ENCODE measurements around the gene DNAJC5.
A peak's percentile ranks its signal among the peaks of the same experiment; 100 is the strongest.

The DNAJC5 gene

GRCh38 chr20:63884506-63885263 lies 10.2 kb upstream of the DNAJC5 start:
- H3K27me3 Mint-ChIP-seq: no peaks in the 10 kb centered on the region
- H3K4me1 Mint-ChIP-seq (ENCODE audit: low read depth in 2 of 2): peaks cover 4 to 6% of the 10 kb centered on the region in 2 donors
- no peaks in the 10 kb centered on the region for H3K9me3 Mint-ChIP-seq
- no peak overlapping the region for H3K4me3 Mint-ChIP-seq
- no peak for DNase-seq
- ATAC-seq (replicated peaks): peak; percentile 39
- peaks cover 37% of the 10 kb centered on the region for H3K36me3 Mint-ChIP-seq (ENCODE audit: insufficient read depth)
- peak overlapping the region in 1 of 2 donors; percentile 72 for H3K27ac Mint-ChIP-seq

DNA sequence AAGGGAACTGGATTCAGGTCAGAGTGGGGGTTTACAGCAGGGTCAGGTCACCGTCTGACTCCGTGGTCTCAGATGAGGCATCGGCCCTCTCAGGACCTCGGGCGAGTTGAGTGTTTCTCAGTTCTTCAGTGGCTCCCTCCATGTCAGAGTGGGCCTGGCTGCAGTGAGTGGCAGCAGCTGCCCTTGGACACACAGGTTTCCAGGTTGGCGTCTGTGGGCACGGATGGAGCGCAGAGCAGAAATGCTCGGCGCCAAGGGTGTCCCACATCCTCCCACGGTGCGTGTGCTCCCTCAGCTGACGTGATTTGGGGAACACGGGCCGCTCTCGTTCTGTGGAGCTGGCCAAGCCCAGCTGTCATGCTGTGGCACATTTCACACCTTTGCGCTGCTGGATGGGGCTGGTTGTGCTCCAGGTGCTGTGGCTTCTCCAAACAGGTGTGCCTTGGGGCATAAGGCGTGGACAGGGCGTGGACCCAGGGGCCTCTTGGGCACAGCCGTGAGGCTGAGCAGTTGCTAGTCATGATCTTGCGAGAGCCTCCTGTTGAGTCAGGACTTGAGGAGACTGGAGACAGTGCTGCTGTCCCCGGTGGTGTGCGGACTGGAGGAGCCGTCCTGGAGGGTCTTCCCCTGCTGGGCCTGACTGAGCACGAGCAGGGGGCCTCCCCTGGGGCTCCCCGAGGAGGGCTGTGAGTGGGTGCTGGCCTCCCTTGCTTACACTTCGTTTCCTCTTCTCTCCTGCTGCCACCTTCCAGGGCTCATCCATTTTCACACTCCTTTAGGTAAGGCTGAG lies 9.5 kb upstream of the DNAJC5 start:
- no peaks in the 10 kb centered on the region for H3K27me3 Mint-ChIP-seq
- H3K36me3 Mint-ChIP-seq (ENCODE audit: insufficient read depth): peaks cover 40% of the 10 kb centered on the region
- peaks cover 4 to 6% of the 10 kb centered on the region in 2 donors for H3K4me1 Mint-ChIP-seq (ENCODE audit: low read depth in 2 of 2)
- H3K4me3 Mint-ChIP-seq: no peak overlapping the region
- no peak overlapping the region for H3K27ac Mint-ChIP-seq
- ATAC-seq (replicated peaks): no peak
- no peaks in the 10 kb centered on the region for H3K9me3 Mint-ChIP-seq
- DNase-seq: no peak

DNA sequence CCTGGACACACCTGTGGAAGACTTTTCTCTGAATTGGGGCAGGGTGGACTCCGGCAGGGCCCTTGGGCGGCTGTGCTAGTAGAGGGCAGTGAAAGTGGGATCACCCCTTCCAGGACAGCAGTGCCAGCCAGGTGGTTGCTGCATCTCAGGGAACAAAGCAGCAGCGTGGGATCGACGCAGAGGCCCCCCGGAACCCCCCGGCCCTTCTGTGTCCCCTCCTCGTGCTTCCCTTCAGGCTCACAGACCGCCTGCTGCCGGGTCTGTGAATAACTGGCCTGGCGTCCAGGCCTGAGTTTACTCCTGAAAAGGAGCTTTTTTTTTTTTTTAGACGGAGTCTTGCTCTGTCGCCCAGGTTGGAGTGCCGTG lies 8.9 kb upstream of the DNAJC5 start:
- Mint-ChIP-seq H3K4me3 (no peak overlapping the region), H3K4me1 (ENCODE audit: low read depth in 2 of 2) (peaks cover 4 to 6% of the 10 kb centered on the region in 2 donors), H3K36me3 (ENCODE audit: insufficient read depth) (peaks cover 37% of the 10 kb centered on the region), H3K27me3 (no peaks in the 10 kb centered on the region), H3K27ac (no peak overlapping the region), H3K9me3 (no peaks in the 10 kb centered on the region)
- DNase-seq (no peak), ATAC-seq (replicated peaks) (no peak)

GRCh38 chr20:63886921-63887320 lies 8.0 kb upstream of the DNAJC5 start:
- H3K27me3 Mint-ChIP-seq: no peaks in the 10 kb centered on the region
- H3K4me3 Mint-ChIP-seq: no peak overlapping the region
- peaks cover 4 to 6% of the 10 kb centered on the region in 2 donors for H3K4me1 Mint-ChIP-seq (ENCODE audit: low read depth in 2 of 2)
- H3K27ac Mint-ChIP-seq: no peak overlapping the region
- peaks cover 28% of the 10 kb centered on the region for H3K36me3 Mint-ChIP-seq (ENCODE audit: insufficient read depth)
- ATAC-seq (replicated peaks): no peak
- H3K9me3 Mint-ChIP-seq: no peaks in the 10 kb centered on the region
- DNase-seq: no peak

GRCh38 chr20:63889241-63890200 lies 5.4 kb upstream of the DNAJC5 start:
- DNase-seq (no peak), ATAC-seq (replicated peaks) (no peak)
- Mint-ChIP-seq H3K27me3 (no peaks in the 10 kb centered on the region), H3K36me3 (ENCODE audit: insufficient read depth) (peaks cover 32% of the 10 kb centered on the region), H3K27ac (no peak overlapping the region), H3K9me3 (no peaks in the 10 kb centered on the region), H3K4me3 (no peak overlapping the region), H3K4me1 (ENCODE audit: low read depth in 2 of 2) (peaks cover 9 to 10% of the 10 kb centered on the region in 2 donors)

- Mint-ChIP-seq H3K27ac (no peak overlapping the region), H3K27me3 (no peaks in the 10 kb centered on the region), H3K36me3 (ENCODE audit: insufficient read depth) (peaks cover 32% of the 10 kb centered on the region), H3K9me3 (no peaks in the 10 kb centered on the region), H3K4me3 (no peak overlapping the region), H3K4me1 (ENCODE audit: low read depth in 2 of 2) (peaks cover 9% of the 10 kb centered on the region in 2 donors)
- ATAC-seq (replicated peaks) (no peak), DNase-seq (no peak)
These were observed 4.7 kb upstream of the DNAJC5 start for GRCh38 chr20:63890201-63890576.

DNA sequence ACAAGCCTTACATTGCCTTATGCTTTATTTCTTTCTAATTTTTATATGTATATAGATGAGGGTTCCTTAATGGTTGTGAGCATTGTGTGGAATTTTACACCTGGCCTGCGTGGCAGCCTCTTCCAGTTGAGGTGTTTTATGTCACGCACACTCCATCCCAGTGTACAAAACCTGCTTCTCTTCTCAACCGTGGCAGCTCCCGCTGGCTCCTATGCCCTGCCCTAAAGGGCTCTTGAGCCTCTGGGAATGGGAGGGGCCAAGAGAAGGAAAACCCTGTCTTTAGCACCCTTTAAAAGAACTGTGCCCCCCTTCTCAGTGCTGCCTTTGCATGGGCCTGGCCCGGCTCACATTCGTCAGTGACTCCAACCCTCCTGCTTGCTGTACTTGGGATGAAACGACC lies 4.3 kb upstream of the DNAJC5 start:
- no peak overlapping the region for H3K4me3 Mint-ChIP-seq
- peaks cover 9% of the 10 kb centered on the region in 2 donors for H3K4me1 Mint-ChIP-seq (ENCODE audit: low read depth in 2 of 2)
- H3K27ac Mint-ChIP-seq: no peak overlapping the region
- H3K9me3 Mint-ChIP-seq: no peaks in the 10 kb centered on the region
- H3K27me3 Mint-ChIP-seq: no peaks in the 10 kb centered on the region
- H3K36me3 Mint-ChIP-seq (ENCODE audit: insufficient read depth): peaks cover 34% of the 10 kb centered on the region
- no peak for DNase-seq
- ATAC-seq (replicated peaks): no peak

DNA sequence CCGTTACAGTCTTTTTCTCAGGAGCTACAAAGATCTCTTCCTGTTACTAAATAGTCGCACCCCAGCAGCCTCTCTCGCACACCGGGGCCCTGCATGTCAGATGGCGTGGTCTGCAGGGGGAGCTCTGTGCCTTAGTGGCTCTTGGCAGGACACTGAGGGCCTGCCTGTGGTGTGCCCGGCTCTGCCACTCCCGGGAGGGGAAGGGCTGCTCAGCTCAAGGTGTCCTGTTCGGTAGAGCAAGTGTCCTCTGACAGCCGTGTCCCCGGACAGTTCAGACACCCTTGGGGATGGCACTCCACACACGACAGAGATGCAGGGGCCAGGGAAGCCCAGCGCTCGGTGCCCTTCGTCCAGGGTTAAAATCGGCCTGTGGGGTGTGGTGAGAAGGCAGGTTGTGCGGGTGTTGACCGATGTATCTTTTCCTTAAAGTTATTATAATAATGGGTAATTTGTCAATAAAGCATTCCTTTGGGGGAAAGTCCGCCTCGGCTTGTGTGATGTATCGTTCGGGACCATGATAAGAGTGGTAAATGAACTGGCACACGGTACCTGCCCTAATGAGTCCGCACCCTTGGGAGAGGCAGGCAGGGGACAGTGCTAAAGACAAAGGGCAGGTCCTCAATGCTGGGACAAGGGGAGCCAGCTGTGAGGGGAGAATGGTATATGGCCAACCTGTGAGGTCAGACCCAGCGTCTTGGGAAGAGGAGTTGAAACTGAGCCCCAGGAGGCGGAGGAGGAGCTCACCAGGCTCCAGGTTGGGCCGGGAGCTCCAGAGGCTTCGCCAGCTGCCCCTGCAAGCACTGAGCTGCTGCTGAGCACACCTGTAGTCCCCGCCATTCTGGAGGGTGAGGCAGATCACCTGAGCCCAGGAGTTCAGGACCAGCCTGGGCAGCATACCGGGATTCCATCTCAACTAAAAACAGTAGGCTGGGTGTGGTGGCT lies 3.6 kb upstream of the DNAJC5 start:
- Mint-ChIP-seq H3K9me3 (no peaks in the 10 kb centered on the region), H3K4me1 (ENCODE audit: low read depth in 2 of 2) (peaks cover 16% of the 10 kb centered on the region in 2 donors), H3K36me3 (ENCODE audit: insufficient read depth) (peaks cover 38% of the 10 kb centered on the region), H3K27me3 (no peaks in the 10 kb centered on the region), H3K4me3 (no peak overlapping the region), H3K27ac (no peak overlapping the region)
- ATAC-seq (replicated peaks): no peak
- DNase-seq: no peak

GRCh38 chr20:63892402-63892801 lies 2.5 kb upstream of the DNAJC5 start:
- DNase-seq: no peak
- Mint-ChIP-seq H3K4me1 (ENCODE audit: low read depth in 2 of 2) (peaks cover 22 to 25% of the 10 kb centered on the region in 2 donors), H3K9me3 (no peaks in the 10 kb centered on the region), H3K36me3 (ENCODE audit: insufficient read depth) (peaks cover 37% of the 10 kb centered on the region), H3K4me3 (no peak overlapping the region), H3K27ac (no peak overlapping the region), H3K27me3 (no peaks in the 10 kb centered on the region)
- no peak for ATAC-seq (replicated peaks)

DNA sequence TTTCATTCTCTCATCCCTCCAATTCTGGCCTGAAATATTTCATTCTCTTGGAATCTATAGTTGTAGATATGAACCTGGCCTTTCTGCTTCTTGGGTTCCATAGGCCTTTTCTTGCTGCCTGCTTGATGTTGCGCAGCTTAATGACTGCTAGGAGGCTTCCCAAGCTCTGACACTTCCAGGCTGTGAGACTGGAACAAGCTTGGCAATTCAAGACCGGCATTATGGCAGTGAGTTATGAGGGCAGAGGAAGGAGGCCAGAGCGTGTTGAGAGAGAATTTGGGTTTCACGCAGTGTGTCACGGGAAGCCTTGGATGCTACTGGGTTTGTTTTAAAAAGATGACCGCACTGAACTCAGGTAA lies 948 bp upstream of the DNAJC5 start:
- peak overlapping the region; percentile 74 to 92 for H3K27ac Mint-ChIP-seq
- H3K9me3 Mint-ChIP-seq: no peaks in the 10 kb centered on the region
- peaks cover 34% of the 10 kb centered on the region for H3K36me3 Mint-ChIP-seq (ENCODE audit: insufficient read depth)
- no peak for ATAC-seq (replicated peaks)
- H3K4me1 Mint-ChIP-seq (ENCODE audit: low read depth in 2 of 2): peaks cover 35 to 36% of the 10 kb centered on the region in 2 donors
- DNase-seq: no peak
- peak overlapping the region; percentile 77 to 80 for H3K4me3 Mint-ChIP-seq
- no peaks in the 10 kb centered on the region for H3K27me3 Mint-ChIP-seq

DNA sequence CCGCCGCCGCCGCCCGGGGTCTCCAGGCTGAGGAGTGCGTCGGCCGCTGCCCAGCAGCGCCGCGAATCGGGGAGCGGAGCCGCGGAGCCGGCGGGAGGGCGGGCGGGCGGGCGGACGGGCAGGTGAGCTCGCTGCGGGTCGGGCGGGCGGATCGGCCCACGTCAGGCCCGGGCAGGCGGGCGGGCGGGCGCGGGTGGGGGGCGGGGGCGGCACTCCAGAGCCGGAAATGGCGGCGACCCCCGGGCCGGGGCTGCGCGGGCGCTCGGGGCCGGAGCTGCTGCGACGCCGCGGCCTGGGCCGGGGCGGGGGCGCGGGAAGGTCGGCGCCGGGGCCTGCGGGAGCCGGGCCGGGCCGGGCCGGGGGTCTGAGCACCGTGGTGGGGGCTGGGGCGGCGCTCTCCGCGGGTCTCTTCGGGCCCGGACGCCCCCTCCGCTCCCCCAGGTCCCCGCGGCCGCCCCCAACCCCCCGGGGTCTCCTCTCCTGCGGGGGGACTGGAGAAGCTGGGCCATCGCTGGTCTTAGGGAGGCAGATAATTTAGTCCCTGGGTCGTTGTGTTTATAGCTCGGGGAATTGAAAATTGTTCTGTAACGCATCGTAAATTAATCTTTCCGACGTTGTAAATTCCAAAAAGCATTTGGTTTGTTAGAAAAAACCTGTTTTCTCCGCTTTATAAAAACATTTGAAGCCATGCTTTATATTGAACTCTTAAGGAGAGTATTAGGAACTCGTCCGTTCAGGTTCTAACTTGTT lies 451 bp downstream of the DNAJC5 start:
- peak overlapping the region; percentile 95 to 96 for H3K27ac Mint-ChIP-seq
- peaks cover 35 to 41% of the 10 kb centered on the region in 2 donors for H3K4me1 Mint-ChIP-seq (ENCODE audit: low read depth in 2 of 2)
- H3K9me3 Mint-ChIP-seq: no peaks in the 10 kb centered on the region
- H3K36me3 Mint-ChIP-seq (ENCODE audit: insufficient read depth): peaks cover 29% of the 10 kb centered on the region
- no peaks in the 10 kb centered on the region for H3K27me3 Mint-ChIP-seq
- DNase-seq (no peak), ATAC-seq (replicated peaks) (no peak)
- H3K4me3 Mint-ChIP-seq: peak overlapping the region; percentile 82 to 92

- Mint-ChIP-seq H3K27me3 (no peaks in the 10 kb centered on the region), H3K4me1 (ENCODE audit: low read depth in 2 of 2) (peaks cover 35 to 41% of the 10 kb centered on the region in 2 donors), H3K27ac (peak overlapping the region; percentile 95 to 96), H3K36me3 (ENCODE audit: insufficient read depth) (peaks cover 29% of the 10 kb centered on the region), H3K9me3 (no peaks in the 10 kb centered on the region), H3K4me3 (peak overlapping the region; percentile 82 to 92)
- DNase-seq (no peak), ATAC-seq (replicated peaks) (peak; percentile 28)
These were observed 982 bp downstream of the DNAJC5 start for GRCh38 chr20:63895952-63896263.
